Mesenchymal stem cell (in vitro differentiated cells and primary cell): Measurements from ENCODE around the gene PHB1.

ENCODE experiments used
- DNase-seq: peaks from one replicate; pipeline ENCODE4 v3.0.0-alpha.2; 2013
- H2AFZ ChIP-seq: one replicate; pipeline ENCODE4 v1.6.1; 2013; ENCODE audit warnings: low read depth, mild to moderate bottlenecking, control low read depth, inconsistent platforms, low read length, moderate library complexity
- H2AK5ac ChIP-seq: 2 replicates; pipeline ENCODE4 v1.6.1; 2013; ENCODE audit warnings: low read length, moderate library complexity, mild to moderate bottlenecking, inconsistent platforms; ENCODE audit not compliant: severe bottlenecking
- H2BK120ac ChIP-seq: one replicate; pipeline ENCODE4 v1.6.1; 2013; ENCODE audit warnings: low read depth, mild to moderate bottlenecking, inconsistent platforms, low read length, moderate library complexity
- H2BK12ac ChIP-seq, 2 experiments: one replicate each; pipeline ENCODE4 v1.6.1; 2013; ENCODE audit warnings: inconsistent platforms in 2 of 2, low read length in 2 of 2, mild to moderate bottlenecking in 2 of 2, moderate library complexity in 2 of 2, control low read depth in 1 of 2
- H2BK15ac ChIP-seq: one replicate; pipeline ENCODE4 v1.6.1; 2013; ENCODE audit warnings: mild to moderate bottlenecking, low read depth, inconsistent platforms; ENCODE audit not compliant: poor library complexity, severe bottlenecking
- H2BK5ac ChIP-seq: 2 replicates; pipeline ENCODE4 v1.6.1; 2013; ENCODE audit warnings: low read depth, mild to moderate bottlenecking, low read length, control low read depth, inconsistent platforms; ENCODE audit not compliant: poor library complexity, severe bottlenecking
- H3K14ac ChIP-seq, 2 experiments: one replicate each; pipeline ENCODE4 v1.6.1; 2013; ENCODE audit warnings: inconsistent platforms in 2 of 2, low read length in 2 of 2, control low read depth in 1 of 2, mild to moderate bottlenecking in 1 of 2, moderate library complexity in 1 of 2
- H3K18ac ChIP-seq, 2 experiments: one replicate each; pipeline ENCODE4 v1.6.1; 2013; ENCODE audit warnings: inconsistent platforms in 2 of 2, low read length in 2 of 2, control low read depth in 1 of 2, low read depth in 1 of 2, mild to moderate bottlenecking in 1 of 2
- H3K23ac ChIP-seq, 2 experiments: one replicate each; pipeline ENCODE4 v1.6.1; 2013; ENCODE audit warnings: inconsistent platforms in 2 of 2, low read length in 2 of 2, mild to moderate bottlenecking in 2 of 2, moderate library complexity in 2 of 2, control low read depth in 1 of 2
- H3K27ac ChIP-seq: 2 replicates; pipeline ENCODE4 v1.5.1; 2013; ENCODE audit warnings: mild to moderate bottlenecking, moderate library complexity, low read length, control low read depth, inconsistent platforms; ENCODE audit not compliant: poor library complexity, severe bottlenecking
- H3K27me3 ChIP-seq, 2 experiments: 2 replicates each; pipeline versions ENCODE4 v1.6.1 to v1.7.0; 2013; ENCODE audit warnings: low read length in 2 of 2, mild to moderate bottlenecking in 2 of 2, moderate library complexity in 2 of 2, control low read depth in 1 of 2, inconsistent platforms in 1 of 2; ENCODE audit not compliant: control insufficient read depth in 1 of 2, insufficient read depth in 1 of 2
- H3K36me3 ChIP-seq, 2 experiments: 2 replicates each; pipeline versions ENCODE4 v1.6.1 to v1.7.0; 2013; ENCODE audit warnings: low read length in 2 of 2, control low read depth in 1 of 2, inconsistent platforms in 1 of 2, low read depth in 1 of 2, mild to moderate bottlenecking in 1 of 2; ENCODE audit not compliant: insufficient read depth in 2 of 2, control insufficient read depth in 1 of 2
- H3K4ac ChIP-seq, 2 experiments: one replicate each; pipeline ENCODE4 v1.6.1; 2013; ENCODE audit warnings: inconsistent platforms in 2 of 2, low read length in 2 of 2, mild to moderate bottlenecking in 2 of 2, moderate library complexity in 2 of 2, control low read depth in 1 of 2, low read depth in 1 of 2
- H3K4me1 ChIP-seq: 2 replicates; pipeline ENCODE4 v1.6.1; 2013; ENCODE audit warnings: low read depth, low read length, control low read depth; ENCODE audit not compliant: control insufficient read depth, insufficient read depth
- H3K4me2 ChIP-seq: 2 replicates; pipeline ENCODE4 v1.6.1; 2013; ENCODE audit warnings: low read length, mild to moderate bottlenecking, inconsistent platforms; ENCODE audit not compliant: poor library complexity, severe bottlenecking
- H3K4me3 ChIP-seq, 2 experiments: 2 replicates each; pipeline versions ENCODE4 v1.5.1 to v1.7.0; 2013; ENCODE audit warnings: low read length in 2 of 2, mild to moderate bottlenecking in 2 of 2, control low read depth in 1 of 2, low read depth in 1 of 2; ENCODE audit not compliant: insufficient read depth in 1 of 2
- H3K79me1 ChIP-seq: replicated peaks from 2 replicates; pipeline ENCODE4 v1.6.1; 2013; ENCODE audit warnings: mild to moderate bottlenecking, control low read depth, low read length, inconsistent platforms; ENCODE audit not compliant: poor library complexity, severe bottlenecking
- H3K9ac ChIP-seq: 2 replicates; pipeline ENCODE4 v1.7.0; 2013; ENCODE audit warnings: mild to moderate bottlenecking, low read length, moderate library complexity
- H3K9me3 ChIP-seq: 2 replicates; pipeline ENCODE4 v1.7.0; 2013; ENCODE audit warnings: mild to moderate bottlenecking, low read length; ENCODE audit not compliant: control insufficient read depth
- H4K8ac ChIP-seq: one replicate; pipeline ENCODE4 v1.6.1; 2013; ENCODE audit warnings: inconsistent platforms, mild to moderate bottlenecking, low read length, moderate library complexity
- H4K91ac ChIP-seq: one replicate; pipeline ENCODE4 v1.6.1; 2013; ENCODE audit warnings: mild to moderate bottlenecking, low read length, inconsistent platforms
- WGBS: methylation state at CpG from one replicate; pipeline ENCODE4 v1.1.7; 2013; ENCODE audit warnings: mixed read lengths; 5-methylcytosine and 5-hydroxymethylcytosine counted together

Gene PHB1

GRCh38 chr17:49388290-49388640 lies 26.4 kb downstream of the PHB1 start:
- Histone ChIP-seq H3K18ac (no peak overlapping the region), H3K4me2 (no peak overlapping the region), H2BK12ac (no peak overlapping the region), H4K91ac (no peak overlapping the region), H3K79me1 (no peaks in the 10 kb centered on the region), H4K8ac (no peak overlapping the region), H2BK5ac (no peak overlapping the region), H3K4me1 (peaks cover 9% of the 10 kb centered on the region), H3K4me3 (no peak overlapping the region), H2BK15ac (no peak overlapping the region), H2AFZ (no peak overlapping the region), H3K23ac (no peak overlapping the region), H3K4ac (no peak overlapping the region), H2BK120ac (no peak overlapping the region), H3K27me3 (no peaks in the 10 kb centered on the region), H3K36me3 (no peaks in the 10 kb centered on the region), H3K9ac (no peak overlapping the region), H3K14ac (no peak overlapping the region), H2AK5ac (no peak overlapping the region), H3K27ac (no peak overlapping the region), H3K9me3 (no peaks in the 10 kb centered on the region)
- no peak for DNase-seq
- 91% methylated on average over 3 of the region's 6 CpGs for WGBS

- H3K4me1 ChIP-seq, result peaks cover 9% of the 10 kb centered on the region
- H2AK5ac ChIP-seq, result no peak overlapping the region
- H3K4ac ChIP-seq, result no peak overlapping the region
- no peak overlapping the region for H3K14ac ChIP-seq
- H3K23ac ChIP-seq, result no peak overlapping the region
- no peak overlapping the region for H4K8ac ChIP-seq
- H3K9me3 ChIP-seq, result no peaks in the 10 kb centered on the region
- no peak overlapping the region for H2BK120ac ChIP-seq
- H3K36me3 ChIP-seq, result no peaks in the 10 kb centered on the region
- no peak overlapping the region for H3K4me3 ChIP-seq
- H3K9ac ChIP-seq, result no peak overlapping the region
- no peak overlapping the region for H2BK5ac ChIP-seq
- 94% methylated on average over 10 of the region's 11 CpGs for WGBS
- H3K4me2 ChIP-seq, result no peak overlapping the region
- H2AFZ ChIP-seq, result no peak overlapping the region
- H4K91ac ChIP-seq, result no peak overlapping the region
- H2BK12ac ChIP-seq, result no peak overlapping the region
- H2BK15ac ChIP-seq, result no peak overlapping the region
- DNase-seq, result no peak
- peaks cover 0 to 2% of the 10 kb centered on the region in 2 experiments for H3K27me3 ChIP-seq
- H3K18ac ChIP-seq, result no peak overlapping the region
- no peaks in the 10 kb centered on the region for H3K79me1 ChIP-seq
- H3K27ac ChIP-seq, result no peak overlapping the region
These were observed 27.0 kb downstream of the PHB1 start for GRCh38 chr17:49387498-49388289.

- H4K8ac ChIP-seq, result no peak overlapping the region
- no peak overlapping the region for H2BK120ac ChIP-seq
- H2BK5ac ChIP-seq, result no peak overlapping the region
- no peak overlapping the region for H2BK12ac ChIP-seq
- no peaks in the 10 kb centered on the region for H3K79me1 ChIP-seq
- no peak overlapping the region for H3K14ac ChIP-seq
- H2BK15ac ChIP-seq, result no peak overlapping the region
- WGBS, result 95% methylated on average over 10 of the region's 10 CpGs
- H3K4ac ChIP-seq, result no peak overlapping the region
- no peak for DNase-seq
- H3K4me3 ChIP-seq, result no peak overlapping the region
- peaks cover 0 to 15% of the 10 kb centered on the region in 2 experiments for H3K27me3 ChIP-seq
- no peak overlapping the region for H4K91ac ChIP-seq
- no peak overlapping the region for H2AK5ac ChIP-seq
- H2AFZ ChIP-seq, result no peak overlapping the region
- no peak overlapping the region for H3K27ac ChIP-seq
- peaks cover 9% of the 10 kb centered on the region for H3K4me1 ChIP-seq
- H3K9me3 ChIP-seq, result no peaks in the 10 kb centered on the region
- no peak overlapping the region for H3K18ac ChIP-seq
- H3K9ac ChIP-seq, result no peak overlapping the region
- no peak overlapping the region for H3K4me2 ChIP-seq
- no peaks in the 10 kb centered on the region for H3K36me3 ChIP-seq
- H3K23ac ChIP-seq, result no peak overlapping the region
These were observed 28.3 kb downstream of the PHB1 start for GRCh38 chr17:49386373-49386772.

- Histone ChIP-seq H3K4me3 (no peak overlapping the region), H3K9me3 (no peaks in the 10 kb centered on the region), H2AK5ac (no peak overlapping the region), H2BK5ac (no peak overlapping the region), H4K91ac (no peak overlapping the region), H3K27ac (no peak overlapping the region), H2BK15ac (no peak overlapping the region), H2BK120ac (no peak overlapping the region), H3K27me3 (peaks cover 0 to 19% of the 10 kb centered on the region in 2 experiments), H3K18ac (no peak overlapping the region), H2BK12ac (no peak overlapping the region), H2AFZ (no peak overlapping the region), H3K4me2 (no peak overlapping the region), H3K4me1 (peaks cover under 1% of the 10 kb centered on the region), H3K4ac (no peak overlapping the region), H3K14ac (no peak overlapping the region), H3K9ac (no peak overlapping the region), H3K79me1 (no peaks in the 10 kb centered on the region), H4K8ac (no peak overlapping the region), H3K36me3 (no peaks in the 10 kb centered on the region), H3K23ac (no peak overlapping the region)
- no peak for DNase-seq
- WGBS, result 93% methylated on average over 3 of the region's 4 CpGs
These were observed 29.7 kb downstream of the PHB1 start for GRCh38 chr17:49384951-49385350.
